OCI-LY3 (cell line): Measurements from ENCODE around the gene ZNF569.

Experiments used
- H2AFZ ChIP-seq: fragments of 200-600, 300-600 bp; shearing (Covaris generic); 2 replicates; pipeline ENCODE4 v1.6.0; 2014; ENCODE audit warnings: antibody characterized with exemption, low read depth, low read length
- H3K27ac ChIP-seq: fragments of 200-600, 300-600 bp; sonication (generic); 2 replicates; pipeline ENCODE4 v1.5.1; 2014; ENCODE audit warnings: mild to moderate bottlenecking, low read length, moderate library complexity, mixed read lengths
- H3K27me3 ChIP-seq: fragments of 200-600, 300-600 bp; sonication (generic); 2 replicates; pipeline ENCODE4 v1.6.1; 2014; ENCODE audit warnings: low read depth, low read length, mixed read lengths
- H3K36me3 ChIP-seq: fragments of 200-600, 300-600 bp; sonication (generic); replicated peaks from 2 replicates; pipeline ENCODE3; 2014; ENCODE audit warnings: low read depth, low read length, mixed read lengths
- H3K4me1 ChIP-seq: fragments of 300-600, 200-600 bp; sonication (generic); 2 replicates; pipeline ENCODE4 v1.6.1; 2014; ENCODE audit warnings: low read length, mixed read lengths
- H3K4me2 ChIP-seq: fragments of 200-600, 300-600 bp; sonication (generic); 2 replicates; pipeline ENCODE4 v1.6.1; 2014; ENCODE audit warnings: low read length, mixed read lengths
- H3K4me3 ChIP-seq: fragments of 300-600, 200-600 bp; sonication (generic); 2 replicates; pipeline ENCODE4 v1.5.1; 2014; ENCODE audit warnings: antibody characterized with exemption, mild to moderate bottlenecking, low read length, moderate library complexity
- H3K79me2 ChIP-seq: fragments of 300-600, 200-600 bp; shearing (Covaris generic); 2 replicates; pipeline ENCODE4 v1.6.1; 2014; ENCODE audit warnings: mild to moderate bottlenecking, low read length, mixed read lengths
- H3K9ac ChIP-seq: fragments of 300-600, 200-600 bp; shearing (Covaris generic); 2 replicates; pipeline ENCODE4 v1.6.0; 2014; ENCODE audit warnings: mild to moderate bottlenecking, low read length, moderate library complexity
- H3K9me3 ChIP-seq: fragments of 200-600, 300-600 bp; shearing (Covaris generic); 2 replicates; pipeline ENCODE4 v1.6.1; 2014; ENCODE audit warnings: low read length, mixed read lengths; ENCODE audit not compliant: insufficient read depth
- H4K20me1 ChIP-seq: fragments of 200-600, 300-600 bp; sonication (generic); 2 replicates; pipeline ENCODE4 v1.6.1; 2016; ENCODE audit warnings: low read length, mixed read lengths; ENCODE audit not compliant: insufficient read depth
- EZH2phosphoT487 ChIP-seq: fragments of 200-600 bp; shearing (Covaris generic); IDR thresholded peaks from 2 replicates; pipeline ENCODE4 v1.6.1; 2018; ENCODE audit warnings: antibody characterized with exemption, mixed run types, low read depth
- TF ChIP-seq, protein P1 (sequence below): fragments of 200-600, 300-600 bp; sonication (generic); IDR thresholded peaks from 2 replicates; pipeline ENCODE4 v1.5.1; 2014; ENCODE audit warnings: antibody characterized with exemption, low read length, low read depth

ZNF569 gene

GRCh38 chr19:37361994-37362393 is 105.2 kb downstream of the ZNF569 start:
- Histone ChIP-seq H3K79me2 (no peaks in the 10 kb centered on the region), H4K20me1 (no peaks in the 10 kb centered on the region), H2AFZ (no peak overlapping the region), H3K27me3 (no peaks in the 10 kb centered on the region), H3K4me1 (no peaks in the 10 kb centered on the region), H3K9me3 (peaks cover 15% of the 10 kb centered on the region), H3K27ac (no peak overlapping the region), H3K4me2 (no peak overlapping the region), H3K9ac (no peak overlapping the region), H3K4me3 (no peak overlapping the region), H3K36me3 (peaks cover 69% of the 10 kb centered on the region)
- TF ChIP-seq, protein P1, sequence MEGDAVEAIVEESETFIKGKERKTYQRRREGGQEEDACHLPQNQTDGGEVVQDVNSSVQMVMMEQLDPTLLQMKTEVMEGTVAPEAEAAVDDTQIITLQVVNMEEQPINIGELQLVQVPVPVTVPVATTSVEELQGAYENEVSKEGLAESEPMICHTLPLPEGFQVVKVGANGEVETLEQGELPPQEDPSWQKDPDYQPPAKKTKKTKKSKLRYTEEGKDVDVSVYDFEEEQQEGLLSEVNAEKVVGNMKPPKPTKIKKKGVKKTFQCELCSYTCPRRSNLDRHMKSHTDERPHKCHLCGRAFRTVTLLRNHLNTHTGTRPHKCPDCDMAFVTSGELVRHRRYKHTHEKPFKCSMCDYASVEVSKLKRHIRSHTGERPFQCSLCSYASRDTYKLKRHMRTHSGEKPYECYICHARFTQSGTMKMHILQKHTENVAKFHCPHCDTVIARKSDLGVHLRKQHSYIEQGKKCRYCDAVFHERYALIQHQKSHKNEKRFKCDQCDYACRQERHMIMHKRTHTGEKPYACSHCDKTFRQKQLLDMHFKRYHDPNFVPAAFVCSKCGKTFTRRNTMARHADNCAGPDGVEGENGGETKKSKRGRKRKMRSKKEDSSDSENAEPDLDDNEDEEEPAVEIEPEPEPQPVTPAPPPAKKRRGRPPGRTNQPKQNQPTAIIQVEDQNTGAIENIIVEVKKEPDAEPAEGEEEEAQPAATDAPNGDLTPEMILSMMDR: no peak
- TF ChIP-seq EZH2phosphoT487: no peak
